Endodermal cell (in vitro differentiated cells): ENCODE results near the gene CEPT1. TPM values are rescaled to one million over a fixed set of nuclear protein-coding genes. Genes with fewer than 3 reads are reported as not detected.
A peak's percentile ranks its signal among the peaks of the same experiment; 100 is the strongest.

Source experiments
- DNase-seq: peaks from one replicate; pipeline ENCODE4 v3.0.0-alpha.2; 2017
- H3K27ac ChIP-seq: 2 replicates; pipeline ENCODE4 v1.5.1; 2013; ENCODE audit warnings: mild to moderate bottlenecking, low read depth, low read length, moderate library complexity
- H3K27me3 ChIP-seq: 2 replicates; pipeline ENCODE4 v1.6.1; 2013; ENCODE audit warnings: mild to moderate bottlenecking, low read length, moderate library complexity; ENCODE audit not compliant: insufficient read depth, control insufficient read depth, poor library complexity, severe bottlenecking
- H3K36me3 ChIP-seq: 2 replicates; pipeline ENCODE4 v1.7.0; 2013; ENCODE audit warnings: mild to moderate bottlenecking, low read length, moderate library complexity; ENCODE audit not compliant: control insufficient read depth, insufficient read depth
- H3K4me1 ChIP-seq: one replicate; pipeline ENCODE4 v1.7.0; 2013; ENCODE audit warnings: low read length; ENCODE audit not compliant: control insufficient read depth, insufficient read depth
- H3K4me3 ChIP-seq: 2 replicates; pipeline ENCODE4 v1.5.1; 2013; ENCODE audit warnings: mild to moderate bottlenecking, low read length, moderate library complexity
- H3K9ac ChIP-seq: 2 replicates; pipeline ENCODE4 v1.6.1; 2013; ENCODE audit warnings: mild to moderate bottlenecking, low read length, moderate library complexity; ENCODE audit not compliant: poor library complexity, severe bottlenecking; ENCODE audit errors: extremely low read depth
- H3K9me3 ChIP-seq: 2 replicates; pipeline ENCODE4 v1.6.1; 2013; ENCODE audit warnings: mild to moderate bottlenecking, low read length, moderate library complexity; ENCODE audit not compliant: control insufficient read depth
- H3K27ac Mint-ChIP-seq: 2 replicates; pipeline ENCODE4 v1.8.0; 2020; ENCODE audit warnings: mixed read lengths
- H3K27me3 Mint-ChIP-seq: 2 replicates; pipeline ENCODE4 v1.8.0; 2021; ENCODE audit warnings: mild to moderate bottlenecking, mixed read lengths; ENCODE audit not compliant: insufficient read depth
- H3K36me3 Mint-ChIP-seq: 2 replicates; pipeline ENCODE4 v1.8.0; 2020; ENCODE audit warnings: low read depth, mixed read lengths
- H3K4me1 Mint-ChIP-seq: 2 replicates; pipeline ENCODE4 v1.8.0; 2020; ENCODE audit warnings: mixed read lengths
- H3K4me3 Mint-ChIP-seq: 2 replicates; pipeline ENCODE4 v1.8.0; 2020; ENCODE audit warnings: mild to moderate bottlenecking, moderate library complexity, mixed read lengths
- H3K9me3 Mint-ChIP-seq: 2 replicates; pipeline ENCODE4 v1.8.0; 2020; ENCODE audit warnings: mild to moderate bottlenecking, mixed read lengths
- CTCF ChIP-seq: fragments of 200-600 bp; sonication (generic); conservative IDR thresholded peaks from 2 replicates; pipeline ENCODE4 v1.5.0; 2021; ENCODE audit warnings: antibody characterized with exemption, mild to moderate bottlenecking
- WGBS, 2 experiments: methylation state at CpG; one replicate each; pipeline versions ENCODE4 v1.1.5 to v1.1.7; 2013; ENCODE audit warnings: missing lambda C conversion rate in 2 of 2, mixed read lengths in 1 of 2; ENCODE audit not compliant: insufficient coverage in 1 of 2, insufficient read length in 1 of 2; 5-methylcytosine and 5-hydroxymethylcytosine counted together
- total RNA-seq, 2 donors: library from RNA; stranded (reverse); fragmentation: NEBNext Ultra II Directional in 1 of 2; extraction: Animal tissue kit (Norgen Biotek cat#: 25700) in 1 of 2; gene quantifications; 2 replicates in 1 of 2; 3 replicates in 1 of 2; pipeline ENCODE4 v1.2.1, GENCODE V29; 2021

Gene CEPT1
- total RNA-seq, 2 donors from 2014 or later, result 28.0 to 33.3 TPM

GRCh38 chr1:111190931-111191451, 51.0 kb downstream of the CEPT1 start:
- no peak for DNase-seq
- H3K9ac ChIP-seq, result no peak overlapping the region
- no peaks in the 10 kb centered on the region for H3K27me3 ChIP-seq
- no peak overlapping the region for H3K27ac ChIP-seq
- WGBS, 2 experiments, result 95% methylated on average over 2 of the region's 2 CpGs
- Mint-ChIP-seq H3K27me3 (no peaks in the 10 kb centered on the region), H3K36me3 (peaks cover 33% of the 10 kb centered on the region), H3K4me3 (no peak overlapping the region), H3K27ac (no peak overlapping the region), H3K9me3 (no peaks in the 10 kb centered on the region), H3K4me1 (peaks cover 25% of the 10 kb centered on the region)
- peaks cover 13% of the 10 kb centered on the region for H3K36me3 ChIP-seq
- H3K4me3 ChIP-seq, result no peak overlapping the region
- TF ChIP-seq CTCF, result no peak
- peaks cover 12% of the 10 kb centered on the region for H3K4me1 ChIP-seq
- H3K9me3 ChIP-seq, result no peaks in the 10 kb centered on the region

- Mint-ChIP-seq H3K4me3 (no peak overlapping the region), H3K36me3 (peaks cover 29% of the 10 kb centered on the region), H3K27ac (no peak overlapping the region), H3K4me1 (peaks cover 25% of the 10 kb centered on the region), H3K9me3 (no peaks in the 10 kb centered on the region), H3K27me3 (no peaks in the 10 kb centered on the region)
- Histone ChIP-seq H3K36me3 (peaks cover 8% of the 10 kb centered on the region), H3K27ac (no peak overlapping the region), H3K4me1 (peaks cover 12% of the 10 kb centered on the region), H3K4me3 (no peak overlapping the region), H3K9ac (no peak overlapping the region), H3K27me3 (no peaks in the 10 kb centered on the region), H3K9me3 (no peaks in the 10 kb centered on the region)
- 64% methylated on average over 3 of the region's 3 CpGs; no CpG with 5 or more reads in 1 of the 2 experiments for WGBS, 2 experiments
- DNase-seq, result no peak
- no peak for TF ChIP-seq CTCF
Observed at GRCh38 chr1:111191496-111191895, 51.5 kb downstream of the CEPT1 start.

- Histone ChIP-seq H3K9me3 (no peaks in the 10 kb centered on the region), H3K9ac (no peak overlapping the region), H3K4me1 (peaks cover 12% of the 10 kb centered on the region), H3K36me3 (peaks cover 2% of the 10 kb centered on the region), H3K4me3 (no peak overlapping the region), H3K27me3 (no peaks in the 10 kb centered on the region), H3K27ac (no peak overlapping the region)
- H3K9me3 Mint-ChIP-seq, result no peaks in the 10 kb centered on the region
- no peaks in the 10 kb centered on the region for H3K27me3 Mint-ChIP-seq
- no peak for TF ChIP-seq CTCF
- peak overlapping the region; percentile 38 for H3K27ac Mint-ChIP-seq
- no peak for DNase-seq
- no peak overlapping the region for H3K4me3 Mint-ChIP-seq
- 84 to 94% methylated on average over 4 to 5 of the region's 5 CpGs for WGBS, 2 experiments
- peaks cover 23% of the 10 kb centered on the region for H3K36me3 Mint-ChIP-seq
- H3K4me1 Mint-ChIP-seq, result peaks cover 25% of the 10 kb centered on the region
Observed at GRCh38 chr1:111192074-111192473, 52.1 kb downstream of the CEPT1 start.
